ENCODE measurements around the gene SASH1.

- TF ChIP-seq CTCF (IDR thresholded peaks at IDR 0.05; ENCODE audit: insufficient read depth, low read length, poor library complexity, severe bottlenecking) (no peak), EZH2phosphoT487 (conservative IDR thresholded peaks at IDR 0.05; ENCODE audit: low read length) (no peak)
Observed at GRCh38 chr6:148479497-148479896, 136.9 kb downstream of the SASH1 start.

Data from SU-DHL-6 (cell line).